ACC112 (cell line): ENCODE results near the gene AGPAT4.

Experiments
- H2AFZ ChIP-seq: fragments of 200-600 bp; sonication (generic); one replicate; pipeline ENCODE4 v1.6.0; 2017; ENCODE audit warnings: antibody characterized with exemption, low read length; ENCODE audit not compliant: unreplicated experiment
- H3K27ac ChIP-seq: fragments of 200-600 bp; sonication (generic); 2 replicates; pipeline ENCODE4 v1.5.1; 2014; ENCODE audit warnings: low read depth, mild to moderate bottlenecking, antibody characterized with exemption, low read length, moderate library complexity
- H3K27me3 ChIP-seq: fragments of 200-600 bp; sonication (generic); 2 replicates; pipeline ENCODE4 v1.6.1; 2014; ENCODE audit warnings: mild to moderate bottlenecking, antibody characterized with exemption, low read length, moderate library complexity, mixed read lengths; ENCODE audit not compliant: insufficient read depth
- H3K36me3 ChIP-seq: fragments of 200-600 bp; sonication (generic); 2 replicates; pipeline ENCODE4 v1.6.1; 2016; ENCODE audit warnings: mild to moderate bottlenecking, antibody characterized with exemption, low read length, moderate library complexity, mixed read lengths; ENCODE audit not compliant: insufficient read depth
- H3K4me1 ChIP-seq: fragments of 200-600 bp; sonication (generic); one replicate; pipeline ENCODE4 v1.6.1; 2016; ENCODE audit warnings: low read length, mixed read lengths; ENCODE audit not compliant: insufficient read depth, unreplicated experiment, control insufficient read depth
- H3K4me3 ChIP-seq: fragments of 200-600 bp; sonication (generic); 2 replicates; pipeline ENCODE4 v1.5.1; 2014; ENCODE audit warnings: mild to moderate bottlenecking, low read depth, low read length
- H3K79me2 ChIP-seq: fragments of 200-600 bp; sonication (generic); one replicate; pipeline ENCODE4 v1.6.0; 2016; ENCODE audit warnings: low read length; ENCODE audit not compliant: control insufficient read depth, unreplicated experiment, insufficient read depth

AGPAT4 gene

GRCh38 chr6:161152527-161152862, 121.4 kb downstream of the AGPAT4 start:
- Histone ChIP-seq H2AFZ (no peak overlapping the region), H3K27me3 (no peaks in the 10 kb centered on the region), H3K27ac (no peak overlapping the region), H3K4me1 (no peaks in the 10 kb centered on the region), H3K4me3 (no peak overlapping the region), H3K36me3 (peaks cover 6% of the 10 kb centered on the region; the same call in 1 of the 2 replicates), H3K79me2 (no peaks in the 10 kb centered on the region)

- H3K79me2 ChIP-seq = no peaks in the 10 kb centered on the region
- H3K27ac ChIP-seq = no peak overlapping the region
- H3K27me3 ChIP-seq = no peaks in the 10 kb centered on the region
- peaks cover 6% of the 10 kb centered on the region; the same call in 1 of the 2 replicates for H3K36me3 ChIP-seq
- no peaks in the 10 kb centered on the region for H3K4me1 ChIP-seq
- H2AFZ ChIP-seq = no peak overlapping the region
- no peak overlapping the region for H3K4me3 ChIP-seq
Measured at GRCh38 chr6:161151660-161152526, 122.0 kb downstream of the AGPAT4 start.

GRCh38 chr6:161151059-161151645, 122.7 kb downstream of the AGPAT4 start:
- no peak overlapping the region for H3K27ac ChIP-seq
- H3K79me2 ChIP-seq = no peaks in the 10 kb centered on the region
- H3K4me3 ChIP-seq = no peak overlapping the region
- no peak overlapping the region for H2AFZ ChIP-seq
- no peaks in the 10 kb centered on the region for H3K4me1 ChIP-seq
- H3K27me3 ChIP-seq = no peaks in the 10 kb centered on the region
- peaks cover 6% of the 10 kb centered on the region; the same call in 1 of the 2 replicates for H3K36me3 ChIP-seq

GRCh38 chr6:161150566-161150965, 123.3 kb downstream of the AGPAT4 start:
- Histone ChIP-seq H3K36me3 (peaks cover 6% of the 10 kb centered on the region; the same call in 1 of the 2 replicates), H3K4me3 (no peak overlapping the region), H3K79me2 (no peaks in the 10 kb centered on the region)

GRCh38 chr6:161150136-161150535, 123.7 kb downstream of the AGPAT4 start:
- Histone ChIP-seq H3K27ac (no peak overlapping the region), H3K79me2 (no peaks in the 10 kb centered on the region), H2AFZ (no peak overlapping the region), H3K4me1 (no peaks in the 10 kb centered on the region), H3K36me3 (peaks cover 6% of the 10 kb centered on the region; the same call in 1 of the 2 replicates), H3K27me3 (no peaks in the 10 kb centered on the region), H3K4me3 (no peak overlapping the region)

More at GRCh38 chr6:161150566-161150965, 123.3 kb downstream of the AGPAT4 start:
- Histone ChIP-seq H3K4me1 (no peaks in the 10 kb centered on the region), H3K27ac (no peak overlapping the region), H3K27me3 (no peaks in the 10 kb centered on the region), H2AFZ (no peak overlapping the region)

- Histone ChIP-seq H3K4me3 (no peak overlapping the region), H2AFZ (no peak overlapping the region), H3K79me2 (no peaks in the 10 kb centered on the region), H3K27ac (no peak overlapping the region), H3K4me1 (no peaks in the 10 kb centered on the region), H3K27me3 (no peaks in the 10 kb centered on the region), H3K36me3 (peaks cover 3% of the 10 kb centered on the region; the same call in 1 of the 2 replicates)
Measured at GRCh38 chr6:161143663-161144430, 130.0 kb downstream of the AGPAT4 start.

GRCh38 chr6:161142957-161143296, 130.9 kb downstream of the AGPAT4 start:
- Histone ChIP-seq H3K4me3 (no peak overlapping the region), H3K79me2 (no peaks in the 10 kb centered on the region), H2AFZ (no peak overlapping the region), H3K36me3 (no peaks in the 10 kb centered on the region), H3K27me3 (no peaks in the 10 kb centered on the region), H3K4me1 (no peaks in the 10 kb centered on the region), H3K27ac (no peak overlapping the region)

GRCh38 chr6:161141173-161141572, 132.7 kb downstream of the AGPAT4 start:
- Histone ChIP-seq H3K4me1 (no peaks in the 10 kb centered on the region), H3K27me3 (no peaks in the 10 kb centered on the region), H3K36me3 (no peaks in the 10 kb centered on the region), H2AFZ (no peak overlapping the region), H3K79me2 (no peaks in the 10 kb centered on the region), H3K4me3 (no peak overlapping the region), H3K27ac (no peak overlapping the region)

GRCh38 chr6:161140554-161140875, 133.3 kb downstream of the AGPAT4 start:
- H3K36me3 ChIP-seq = no peaks in the 10 kb centered on the region
- H3K4me3 ChIP-seq = no peak overlapping the region
- no peaks in the 10 kb centered on the region for H3K4me1 ChIP-seq
- H2AFZ ChIP-seq = no peak overlapping the region
- H3K27ac ChIP-seq = no peak overlapping the region
- H3K27me3 ChIP-seq = no peaks in the 10 kb centered on the region
- no peaks in the 10 kb centered on the region for H3K79me2 ChIP-seq

- no peaks in the 10 kb centered on the region for H3K27me3 ChIP-seq
- no peaks in the 10 kb centered on the region for H3K36me3 ChIP-seq
- H3K27ac ChIP-seq = no peak overlapping the region
- no peak overlapping the region for H3K4me3 ChIP-seq
- H3K4me1 ChIP-seq = no peaks in the 10 kb centered on the region
- no peaks in the 10 kb centered on the region for H3K79me2 ChIP-seq
- no peak overlapping the region for H2AFZ ChIP-seq
Measured at GRCh38 chr6:161139766-161140553, 133.9 kb downstream of the AGPAT4 start.
